PC-3 (cell line): ENCODE results near the gene ROCK2. TPM values are rescaled to one million over a fixed set of nuclear protein-coding genes. Genes with fewer than 3 reads are reported as not detected.

ENCODE experiments used
- ATAC-seq: fragments of 200-7000 bp; cut with Tn5 transposase; 2 replicates; pipeline ENCODE4 v1.9.1; 2020; ENCODE audit warnings: mild to moderate bottlenecking, moderate library complexity
- BruUV-seq: library from RNA; stranded (reverse); fragments of 400-500 nt; replicated peaks from 2 replicates; lab custom pipeline; 2021; lab: Mats Ljungman, UMichigan
- CTCF ChIA-PET: fragments of 300-600 bp; sonication (Branson Sonifier 250); formaldehyde crosslinking; loops from one replicate; lab custom pipeline; 2022; ENCODE audit warnings: antibody characterized with exemption; lab: Charles Lee
- POLR2A ChIA-PET: fragments of 300-600 bp; sonication (Branson Sonifier 250); formaldehyde crosslinking; loops from one replicate; lab custom pipeline; 2022; ENCODE audit warnings: antibody characterized with exemption; ENCODE audit not compliant: unreplicated experiment; lab: Charles Lee
- DNase-seq: peaks from one replicate; pipeline ENCODE4 v3.0.0-alpha.2; 2015
- H2AFZ ChIP-seq: fragments of 300-600 bp; sonication (generic); 2 replicates; pipeline ENCODE4 v1.6.0; 2016; ENCODE audit warnings: antibody characterized with exemption, low read length
- H3F3A ChIP-seq: fragments of 300-600 bp; sonication (generic); one replicate; pipeline ENCODE4 v1.6.0; 2017; ENCODE audit warnings: antibody characterized with exemption, low read length, control low read depth, mild to moderate bottlenecking; ENCODE audit not compliant: unreplicated experiment
- H3K27ac ChIP-seq: fragments of 300-600 bp; sonication (generic); 2 replicates; pipeline ENCODE4 v1.5.1; 2016; ENCODE audit warnings: mild to moderate bottlenecking, low read length
- H3K27me3 ChIP-seq: fragments of 300-600 bp; sonication (generic); 2 replicates; pipeline ENCODE4 v1.6.1; 2016; ENCODE audit warnings: low read length, mixed read lengths
- H3K36me3 ChIP-seq: fragments of 300-600 bp; sonication (generic); 2 replicates; pipeline ENCODE4 v1.6.1; 2016; ENCODE audit warnings: low read depth, mixed run types, low read length, mixed read lengths
- H3K4me1 ChIP-seq: fragments of 300-600 bp; sonication (generic); 2 replicates; pipeline ENCODE4 v1.5.1; 2016; ENCODE audit warnings: low read length; ENCODE audit not compliant: insufficient read depth
- H3K4me2 ChIP-seq: fragments of 300-600 bp; sonication (generic); 2 replicates; pipeline ENCODE4 v1.6.0; 2016; ENCODE audit warnings: low read length
- H3K4me3 ChIP-seq: fragments of 300-600 bp; sonication (generic); 2 replicates; pipeline ENCODE4 v1.5.1; 2016; ENCODE audit warnings: mild to moderate bottlenecking, low read length, mixed read lengths
- H3K79me2 ChIP-seq: fragments of 300-600 bp; sonication (generic); 2 replicates; pipeline ENCODE4 v1.6.1; 2017; ENCODE audit warnings: low read length, mixed read lengths
- H3K9ac ChIP-seq: fragments of 300-600 bp; sonication (generic); 2 replicates; pipeline ENCODE4 v1.6.0; 2016; ENCODE audit warnings: mild to moderate bottlenecking, low read length
- H3K9me2 ChIP-seq: fragments of 300-600 bp; sonication (generic); replicated peaks from 2 replicates; pipeline ENCODE4 v1.6.1; 2016; ENCODE audit warnings: mixed run types, low read length, mixed read lengths
- H3K9me3 ChIP-seq: fragments of 300-600 bp; sonication (generic); 2 replicates; pipeline ENCODE4 v1.6.1; 2016; ENCODE audit warnings: low read length, mixed read lengths
- H4K20me1 ChIP-seq: fragments of 300-600 bp; sonication (generic); 2 replicates; pipeline ENCODE4 v1.6.1; 2016; ENCODE audit warnings: low read length, mixed read lengths
- CTCF ChIP-seq: fragments of 300-600 bp; sonication (generic); conservative IDR thresholded peaks from 2 replicates; pipeline ENCODE4 v1.5.1; 2017; ENCODE audit warnings: antibody characterized with exemption, low read depth, mild to moderate bottlenecking, low read length
- EZH2 ChIP-seq: fragments of 300-600 bp; sonication (generic); IDR thresholded peaks from one replicate; pipeline ENCODE4 v1.6.1; 2017; ENCODE audit warnings: antibody characterized with exemption, mild to moderate bottlenecking, low read length; ENCODE audit not compliant: unreplicated experiment
- EZH2phosphoT487 ChIP-seq: fragments of 300-600 bp; sonication (generic); IDR thresholded peaks from 2 replicates; pipeline ENCODE4 v1.6.1; 2018; ENCODE audit warnings: mild to moderate bottlenecking, antibody characterized with exemption, low read length, borderline replicate concordance
- intact Hi-C: fragments of 100-400 bp; cut with micrococcal nuclease; formaldehyde crosslinking; loops from 2 replicates; pipeline ENCODE4 v1.9.0; 2023
- total RNA-seq: library from RNA; depleted of rRNA; stranded (reverse); fragments of >200 nt; gene quantifications from 2 replicates; pipeline ENCODE4 v1.2.3, GENCODE V29; 2014

Gene ROCK2
- total RNA-seq, 1 experiment from 2014 or later: 35.3 TPM

DNA sequence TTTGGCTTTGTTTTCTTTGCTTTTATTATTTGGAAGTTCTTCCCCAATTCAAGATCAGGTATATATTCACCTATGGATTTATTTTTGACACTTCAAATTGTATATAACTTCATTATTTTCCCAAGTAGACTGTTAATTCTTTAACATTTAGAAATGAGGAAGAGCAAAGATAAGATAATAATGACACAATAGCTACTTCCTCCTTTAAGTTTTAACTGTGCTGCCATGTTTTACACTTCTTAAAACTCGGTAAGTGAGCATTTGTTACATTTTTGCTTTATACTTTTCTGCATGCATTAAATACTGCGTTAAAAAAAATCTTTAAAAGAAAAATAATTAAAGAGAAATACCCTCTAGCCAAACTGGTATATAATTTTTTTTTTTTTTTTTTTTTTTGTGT, 156.7 kb downstream of the ROCK2 start:
- Histone ChIP-seq H3K27me3 (no peaks in the 10 kb centered on the region), H3K9ac (no peak overlapping the region), H3K27ac (no peak overlapping the region), H3K4me3 (no peak overlapping the region), H3F3A (no peaks in the 10 kb centered on the region), H3K4me1 (peaks cover 7% of the 10 kb centered on the region; the same call in 1 of the 2 replicates), H3K36me3 (peaks cover 33% of the 10 kb centered on the region), H2AFZ (no peak overlapping the region), H4K20me1 (no peaks in the 10 kb centered on the region; the same call in 1 of the 2 replicates), H3K79me2 (no peaks in the 10 kb centered on the region), H3K4me2 (no peak overlapping the region), H3K9me3 (no peaks in the 10 kb centered on the region), H3K9me2 (no peaks in the 10 kb centered on the region)
- DNase-seq: no peak
- TF ChIP-seq EZH2phosphoT487 (no peak), CTCF (no peak), EZH2 (no peak)
- no peak for ATAC-seq
- ChIA-PET CTCF (no interaction called here), POLR2A (no interaction called here)
- intact Hi-C loops: no loop called here
- BruUV-seq: no TSS peak

GRCh38 chr2:11187083-11187619, 157.3 kb downstream of the ROCK2 start:
- DNase-seq: peak; percentile 52
- BruUV-seq: no TSS peak
- peak; percentile 57 for ATAC-seq
- H3K36me3 ChIP-seq: peaks cover 29% of the 10 kb centered on the region
- TF ChIP-seq EZH2 (no peak), CTCF (no peak), EZH2phosphoT487 (no peak)
- peaks cover 7% of the 10 kb centered on the region; the same call in 1 of the 2 replicates for H3K4me1 ChIP-seq
- ChIA-PET POLR2A (interaction anchor here (0.6 kb wide), 1 partner anchor 139 kb away, joined by 3 read pairs; no protein-coding TSS in a partner anchor), CTCF (no interaction called here)
- H3K4me3 ChIP-seq: no peak overlapping the region
- H3K9ac ChIP-seq: no peak overlapping the region
- intact Hi-C loops: no loop called here
- H2AFZ ChIP-seq: no peak overlapping the region
- no peak overlapping the region for H3K4me2 ChIP-seq
- H3F3A ChIP-seq: no peaks in the 10 kb centered on the region
- H3K79me2 ChIP-seq: no peaks in the 10 kb centered on the region
- H4K20me1 ChIP-seq: no peaks in the 10 kb centered on the region; the same call in 1 of the 2 replicates
- H3K9me2 ChIP-seq: no peaks in the 10 kb centered on the region
- no peaks in the 10 kb centered on the region for H3K27me3 ChIP-seq
- no peaks in the 10 kb centered on the region for H3K9me3 ChIP-seq
- H3K27ac ChIP-seq: no peak overlapping the region

DNA sequence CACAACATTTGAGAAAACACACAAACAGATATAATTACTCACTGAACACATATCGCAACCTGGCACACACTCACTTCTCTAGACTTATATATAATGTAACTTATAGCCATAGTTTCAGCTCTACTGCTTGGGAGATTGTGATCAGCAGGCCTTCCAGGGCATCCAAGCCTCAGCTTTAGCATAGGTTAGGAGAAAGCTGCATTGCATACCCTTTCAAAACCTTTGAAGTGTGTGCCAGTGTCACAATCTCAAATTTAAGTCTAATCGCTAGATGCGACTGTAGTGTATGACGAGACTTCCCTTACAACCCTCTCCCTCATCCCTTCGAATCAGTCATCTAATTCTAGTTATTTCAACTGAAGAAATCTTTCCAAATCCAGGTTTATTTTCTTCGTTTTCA, 158.3 kb downstream of the ROCK2 start:
- no peak for ATAC-seq
- Histone ChIP-seq H3K9me2 (no peaks in the 10 kb centered on the region), H3K79me2 (no peaks in the 10 kb centered on the region), H3K27ac (no peak overlapping the region), H2AFZ (no peak overlapping the region), H4K20me1 (no peaks in the 10 kb centered on the region; the same call in 1 of the 2 replicates), H3K4me2 (no peak overlapping the region), H3K4me1 (peaks cover 7% of the 10 kb centered on the region; the same call in 1 of the 2 replicates), H3K27me3 (no peaks in the 10 kb centered on the region), H3K9ac (no peak overlapping the region), H3K36me3 (peaks cover 22% of the 10 kb centered on the region), H3F3A (no peaks in the 10 kb centered on the region), H3K9me3 (no peaks in the 10 kb centered on the region), H3K4me3 (no peak overlapping the region)
- no peak for TF ChIP-seq EZH2
- TF ChIP-seq CTCF: no peak
- no peak for TF ChIP-seq EZH2phosphoT487
- CTCF ChIA-PET: no interaction called here
- DNase-seq: no peak
- POLR2A ChIA-PET: no interaction called here
- BruUV-seq: no TSS peak
- intact Hi-C loops: no loop called here
